ENCODE data around the gene PREX1. TPM values are rescaled to one million over a fixed set of nuclear protein-coding genes. Genes with fewer than 3 reads are reported as not detected.
A peak's percentile ranks its signal among the peaks of the same experiment; 100 is the strongest.

The PREX1 gene
- total RNA-seq, 1 donor, result 14.1 TPM

DNA sequence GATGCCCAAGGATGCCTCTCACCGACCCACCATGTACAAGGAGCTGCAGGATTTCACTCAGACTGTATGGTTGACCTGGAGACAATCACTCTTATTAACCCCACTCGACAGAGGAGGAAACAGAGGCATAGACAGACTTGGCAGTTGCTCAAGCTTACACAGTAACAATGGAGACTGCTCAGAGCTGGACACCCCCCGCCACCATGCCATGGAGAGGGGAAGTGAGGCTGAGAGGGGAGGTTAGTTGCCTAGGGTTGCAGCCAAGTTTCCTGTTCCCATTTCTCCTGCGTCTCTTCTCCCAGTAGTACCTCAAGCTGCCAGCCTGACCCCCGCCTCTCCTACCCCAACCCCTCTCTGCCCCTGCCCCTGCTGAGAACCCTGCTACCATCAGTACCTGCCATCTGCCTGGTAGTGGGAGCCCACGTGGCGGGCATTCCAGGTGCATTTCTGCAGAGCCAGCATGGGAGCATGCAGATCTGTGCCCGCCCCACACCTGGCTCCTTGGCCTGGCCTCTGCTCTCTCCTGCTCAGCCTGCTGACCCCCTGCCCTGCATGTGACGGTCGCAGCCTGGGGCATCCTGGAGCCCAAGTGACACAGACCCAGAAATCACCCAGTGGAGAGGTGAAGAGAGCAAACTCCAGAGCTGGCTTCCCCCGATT lies 157.7 kb downstream of the PREX1 start:
- peak; percentile 66 for DNase-seq (ENCODE audit: insufficient read length, low spot score, missing footprints)
- Histone ChIP-seq H3K27me3 (ENCODE audit: insufficient read depth, low read length) (no peaks in the 10 kb centered on the region), H3K79me2 (ENCODE audit: insufficient read depth, low read length) (no peaks in the 10 kb centered on the region), H4K20me1 (ENCODE audit: insufficient read depth, low read length) (no peaks in the 10 kb centered on the region), H3K9me3 (ENCODE audit: low read depth, low read length) (no peaks in the 10 kb centered on the region), H3K27ac (ENCODE audit: low read depth, low read length) (no peak overlapping the region), H3K4me1 (ENCODE audit: insufficient read depth, low read length) (peaks cover 8% of the 10 kb centered on the region), H3K36me3 (ENCODE audit: insufficient read depth, low read length) (no peaks in the 10 kb centered on the region), H2AFZ (ENCODE audit: low read length) (no peak overlapping the region), H3K4me3 (ENCODE audit: insufficient read depth, low read length) (no peak overlapping the region), H3K4me2 (ENCODE audit: insufficient read depth, low read length) (no peak overlapping the region)
- TF ChIP-seq, protein P1, sequence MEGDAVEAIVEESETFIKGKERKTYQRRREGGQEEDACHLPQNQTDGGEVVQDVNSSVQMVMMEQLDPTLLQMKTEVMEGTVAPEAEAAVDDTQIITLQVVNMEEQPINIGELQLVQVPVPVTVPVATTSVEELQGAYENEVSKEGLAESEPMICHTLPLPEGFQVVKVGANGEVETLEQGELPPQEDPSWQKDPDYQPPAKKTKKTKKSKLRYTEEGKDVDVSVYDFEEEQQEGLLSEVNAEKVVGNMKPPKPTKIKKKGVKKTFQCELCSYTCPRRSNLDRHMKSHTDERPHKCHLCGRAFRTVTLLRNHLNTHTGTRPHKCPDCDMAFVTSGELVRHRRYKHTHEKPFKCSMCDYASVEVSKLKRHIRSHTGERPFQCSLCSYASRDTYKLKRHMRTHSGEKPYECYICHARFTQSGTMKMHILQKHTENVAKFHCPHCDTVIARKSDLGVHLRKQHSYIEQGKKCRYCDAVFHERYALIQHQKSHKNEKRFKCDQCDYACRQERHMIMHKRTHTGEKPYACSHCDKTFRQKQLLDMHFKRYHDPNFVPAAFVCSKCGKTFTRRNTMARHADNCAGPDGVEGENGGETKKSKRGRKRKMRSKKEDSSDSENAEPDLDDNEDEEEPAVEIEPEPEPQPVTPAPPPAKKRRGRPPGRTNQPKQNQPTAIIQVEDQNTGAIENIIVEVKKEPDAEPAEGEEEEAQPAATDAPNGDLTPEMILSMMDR (IDR thresholded peaks at IDR 0.05; ENCODE audit: extremely low read depth, low read depth, low read length), result no peak

DNA sequence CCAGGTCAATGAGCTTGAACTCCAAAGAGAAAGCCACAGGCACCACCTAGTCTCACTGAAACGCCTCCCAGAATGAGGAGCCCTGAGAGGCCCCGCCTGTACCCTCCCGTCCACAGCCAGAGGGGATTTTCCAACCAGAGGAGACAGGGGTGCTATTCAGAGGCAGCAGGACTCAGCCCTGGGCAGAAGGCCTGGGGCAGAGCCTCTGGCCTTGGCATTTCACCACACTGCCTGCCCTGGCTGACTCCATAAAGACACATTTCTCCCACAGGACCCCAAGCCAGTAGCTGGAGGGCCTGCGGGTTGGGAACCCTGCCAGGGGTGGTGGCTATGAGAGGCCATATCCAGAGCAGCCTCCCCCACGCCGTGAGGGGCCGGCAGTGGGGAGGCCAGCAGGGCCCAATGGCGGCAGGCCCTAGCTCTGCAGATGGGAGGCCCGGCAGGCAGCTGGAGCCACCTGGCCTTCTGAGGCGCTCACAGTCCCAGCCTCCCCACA lies 159.3 kb downstream of the PREX1 start:
- Histone ChIP-seq H4K20me1 (ENCODE audit: insufficient read depth, low read length) (no peaks in the 10 kb centered on the region), H3K4me3 (ENCODE audit: insufficient read depth, low read length) (no peak overlapping the region), H3K9me3 (ENCODE audit: low read depth, low read length) (no peaks in the 10 kb centered on the region), H3K4me1 (ENCODE audit: insufficient read depth, low read length) (peaks cover 8% of the 10 kb centered on the region), H3K4me2 (ENCODE audit: insufficient read depth, low read length) (no peak overlapping the region), H3K27me3 (ENCODE audit: insufficient read depth, low read length) (no peaks in the 10 kb centered on the region), H3K27ac (ENCODE audit: low read depth, low read length) (no peak overlapping the region), H3K79me2 (ENCODE audit: insufficient read depth, low read length) (no peaks in the 10 kb centered on the region), H2AFZ (ENCODE audit: low read length) (peak overlapping the region; percentile 35), H3K36me3 (ENCODE audit: insufficient read depth, low read length) (no peaks in the 10 kb centered on the region)
- peak; percentile 83 for DNase-seq (ENCODE audit: insufficient read length, low spot score, missing footprints)
- TF ChIP-seq, protein P1 (IDR thresholded peaks at IDR 0.05; ENCODE audit: extremely low read depth, low read depth, low read length), result no peak

DNA sequence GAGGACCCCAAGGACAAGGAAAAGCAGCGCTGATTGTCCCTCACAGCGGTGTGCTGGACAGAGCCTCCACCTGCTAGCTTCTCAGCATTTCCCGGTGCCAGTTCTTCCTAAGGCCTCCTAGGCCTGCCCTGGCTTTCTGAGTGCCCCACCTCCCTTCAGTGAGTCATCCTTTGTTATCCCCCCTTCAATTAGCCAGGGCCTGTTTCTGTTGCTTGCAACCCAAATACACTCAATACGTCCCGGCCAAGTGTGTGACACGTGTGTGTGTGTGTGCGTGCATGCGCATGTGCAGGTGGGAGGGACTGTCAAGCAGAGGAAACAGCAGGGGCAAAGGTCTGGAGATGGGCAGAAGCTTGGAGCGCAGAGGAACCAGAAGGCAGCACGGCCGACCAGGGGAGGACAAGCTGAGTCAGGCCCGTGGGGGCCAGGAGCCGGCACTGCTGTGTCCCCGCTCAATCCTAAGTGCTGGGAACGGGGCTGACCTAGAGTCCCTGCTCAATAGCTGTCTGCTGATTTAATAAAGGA lies 159.8 kb downstream of the PREX1 start:
- H4K20me1 ChIP-seq (ENCODE audit: insufficient read depth, low read length), result no peaks in the 10 kb centered on the region
- H3K9me3 ChIP-seq (ENCODE audit: low read depth, low read length), result no peaks in the 10 kb centered on the region
- H2AFZ ChIP-seq (ENCODE audit: low read length), result no peak overlapping the region
- DNase-seq (ENCODE audit: insufficient read length, low spot score, missing footprints), result peak; percentile 76
- H3K4me3 ChIP-seq (ENCODE audit: insufficient read depth, low read length), result no peak overlapping the region
- H3K4me2 ChIP-seq (ENCODE audit: insufficient read depth, low read length), result no peak overlapping the region
- no peaks in the 10 kb centered on the region for H3K79me2 ChIP-seq (ENCODE audit: insufficient read depth, low read length)
- H3K36me3 ChIP-seq (ENCODE audit: insufficient read depth, low read length), result no peaks in the 10 kb centered on the region
- peaks cover 8% of the 10 kb centered on the region for H3K4me1 ChIP-seq (ENCODE audit: insufficient read depth, low read length)
- H3K27ac ChIP-seq (ENCODE audit: low read depth, low read length), result no peak overlapping the region
- no peaks in the 10 kb centered on the region for H3K27me3 ChIP-seq (ENCODE audit: insufficient read depth, low read length)
- TF ChIP-seq, protein P1 (IDR thresholded peaks at IDR 0.05; ENCODE audit: extremely low read depth, low read depth, low read length), result no peak

DNA sequence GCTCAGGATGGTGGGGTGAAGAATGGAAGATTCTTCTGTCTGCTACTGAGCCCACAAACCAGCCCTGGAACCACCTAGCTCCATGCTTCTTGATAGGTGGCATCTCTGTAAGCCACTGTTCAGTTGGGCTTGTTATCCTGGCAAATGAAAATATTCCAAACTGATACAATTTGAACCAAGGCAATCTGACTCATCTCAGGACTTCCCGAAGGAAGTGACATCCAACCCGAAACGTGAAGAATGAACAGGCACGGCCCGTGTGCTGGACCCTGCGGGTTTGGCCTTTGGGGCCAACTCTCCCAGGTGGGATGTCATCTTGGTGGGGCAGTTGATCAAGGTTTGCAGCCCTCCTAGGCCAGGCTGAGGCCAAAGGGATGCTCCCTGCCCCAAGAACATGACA lies 160.3 kb downstream of the PREX1 start:
- DNase-seq (ENCODE audit: insufficient read length, low spot score, missing footprints), result peak; percentile 21
- H3K4me3 ChIP-seq (ENCODE audit: insufficient read depth, low read length), result no peak overlapping the region
- no peaks in the 10 kb centered on the region for H3K79me2 ChIP-seq (ENCODE audit: insufficient read depth, low read length)
- no peak overlapping the region for H3K27ac ChIP-seq (ENCODE audit: low read depth, low read length)
- no peaks in the 10 kb centered on the region for H3K36me3 ChIP-seq (ENCODE audit: insufficient read depth, low read length)
- TF ChIP-seq, protein P1 (IDR thresholded peaks at IDR 0.05; ENCODE audit: extremely low read depth, low read depth, low read length), result no peak
- H3K4me2 ChIP-seq (ENCODE audit: insufficient read depth, low read length), result no peak overlapping the region
- H2AFZ ChIP-seq (ENCODE audit: low read length), result no peak overlapping the region
- no peaks in the 10 kb centered on the region for H4K20me1 ChIP-seq (ENCODE audit: insufficient read depth, low read length)
- no peaks in the 10 kb centered on the region for H3K9me3 ChIP-seq (ENCODE audit: low read depth, low read length)
- H3K27me3 ChIP-seq (ENCODE audit: insufficient read depth, low read length), result no peaks in the 10 kb centered on the region
- peaks cover 8% of the 10 kb centered on the region for H3K4me1 ChIP-seq (ENCODE audit: insufficient read depth, low read length)

Data from osteoblast (primary cell).